SU-DHL-6 (cell line): Measurements from ENCODE around the gene CYTL1.

ENCODE experiments used
- EZH2phosphoT487 ChIP-seq: fragments of 200-600 bp; sonication (generic), shearing (Covaris generic); conservative IDR thresholded peaks from 2 replicates; pipeline ENCODE4 v1.6.1; 2018; ENCODE audit warnings: mild to moderate bottlenecking, antibody characterized with exemption, low read length, moderate library complexity, mixed read lengths
- TF ChIP-seq, protein P1 (sequence below): fragments of 200-600 bp; sonication (generic); IDR thresholded peaks from one replicate; pipeline ENCODE4 v1.5.1; 2017; ENCODE audit warnings: antibody characterized with exemption, mild to moderate bottlenecking, low read length, moderate library complexity; ENCODE audit not compliant: insufficient read depth, poor library complexity, severe bottlenecking

DNA sequence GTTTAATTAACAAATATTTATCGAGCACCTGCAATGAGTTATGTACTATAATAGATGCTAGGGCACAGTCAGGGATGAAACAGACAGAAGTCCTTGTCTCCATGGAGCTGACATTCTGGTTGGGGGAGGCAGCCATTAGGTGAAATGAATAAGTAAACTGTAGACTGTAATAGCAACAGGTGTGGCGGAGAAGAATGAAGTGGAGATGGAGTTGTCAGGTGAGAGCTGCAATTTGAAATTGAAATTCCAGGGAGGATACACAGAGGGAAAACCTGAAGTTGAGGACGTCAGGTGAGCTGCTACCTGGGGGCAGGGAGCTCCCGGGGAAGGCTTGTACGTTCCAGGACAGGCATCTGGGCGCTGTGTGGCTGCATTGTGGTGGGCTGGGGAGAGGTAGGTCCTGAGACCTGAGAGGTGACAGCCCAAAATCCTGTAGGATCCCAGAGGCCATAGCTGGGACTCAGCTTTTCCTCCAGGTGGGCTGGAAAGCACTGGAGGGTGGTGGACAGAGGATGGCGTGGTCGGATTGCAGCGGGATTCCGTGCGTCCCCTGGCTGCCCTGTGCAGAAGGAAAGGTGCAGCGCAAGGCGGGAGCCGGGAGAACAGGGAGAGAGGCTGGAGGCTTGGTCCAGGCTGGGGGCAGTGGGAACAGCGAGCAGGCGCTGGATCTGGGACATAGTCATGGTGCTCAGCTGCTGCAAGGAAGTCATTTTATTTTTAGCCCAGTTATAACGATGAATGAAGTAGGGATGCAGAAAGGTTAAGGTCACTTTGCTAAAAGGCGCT is 24.8 kb downstream of the CYTL1 start:
- TF ChIP-seq, protein P1, sequence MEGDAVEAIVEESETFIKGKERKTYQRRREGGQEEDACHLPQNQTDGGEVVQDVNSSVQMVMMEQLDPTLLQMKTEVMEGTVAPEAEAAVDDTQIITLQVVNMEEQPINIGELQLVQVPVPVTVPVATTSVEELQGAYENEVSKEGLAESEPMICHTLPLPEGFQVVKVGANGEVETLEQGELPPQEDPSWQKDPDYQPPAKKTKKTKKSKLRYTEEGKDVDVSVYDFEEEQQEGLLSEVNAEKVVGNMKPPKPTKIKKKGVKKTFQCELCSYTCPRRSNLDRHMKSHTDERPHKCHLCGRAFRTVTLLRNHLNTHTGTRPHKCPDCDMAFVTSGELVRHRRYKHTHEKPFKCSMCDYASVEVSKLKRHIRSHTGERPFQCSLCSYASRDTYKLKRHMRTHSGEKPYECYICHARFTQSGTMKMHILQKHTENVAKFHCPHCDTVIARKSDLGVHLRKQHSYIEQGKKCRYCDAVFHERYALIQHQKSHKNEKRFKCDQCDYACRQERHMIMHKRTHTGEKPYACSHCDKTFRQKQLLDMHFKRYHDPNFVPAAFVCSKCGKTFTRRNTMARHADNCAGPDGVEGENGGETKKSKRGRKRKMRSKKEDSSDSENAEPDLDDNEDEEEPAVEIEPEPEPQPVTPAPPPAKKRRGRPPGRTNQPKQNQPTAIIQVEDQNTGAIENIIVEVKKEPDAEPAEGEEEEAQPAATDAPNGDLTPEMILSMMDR: no peak
- TF ChIP-seq EZH2phosphoT487: no peak
